Measurements from ENCODE around the gene PLCD4. TPM values are rescaled to one million over a fixed set of nuclear protein-coding genes. Genes with fewer than 3 reads are reported as not detected.

Gene PLCD4
- total RNA-seq, 4 donors from 2014 or later, result 2.6 to 5.8 (median 4.8) TPM

DNA sequence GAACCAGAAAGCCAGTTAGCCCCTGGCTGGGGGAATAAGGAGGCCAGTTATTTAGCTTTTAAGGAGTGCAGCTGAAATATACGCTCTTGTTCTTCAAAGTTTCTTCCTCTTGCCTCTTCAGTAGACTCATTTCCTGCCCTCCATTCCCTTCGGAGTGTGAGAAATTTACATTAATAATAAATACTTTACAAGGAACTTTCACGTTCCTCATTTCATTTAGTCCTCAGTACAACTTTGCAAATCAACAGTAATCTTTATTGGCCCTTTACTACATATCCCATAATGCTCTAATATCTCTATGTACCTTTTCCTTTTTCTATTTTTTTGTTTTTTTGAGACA is 15.6 kb downstream of the PLCD4 start:
- Histone ChIP-seq H3K9me3 (no peaks in the 10 kb centered on the region), H3K4me3 (no peak overlapping the region), H3K36me3 (peaks cover 0 to 39% (median 2%) of the 10 kb centered on the region in 4 donors), H3K27ac (replicated peaks in 1 of 4) (no peak overlapping the region), H3K4me1 (peaks cover 0 to 14% (median 12%) of the 10 kb centered on the region in 4 donors), H3K27me3 (no peaks in the 10 kb centered on the region)
- WGBS, result 60% methylated on average over 3 of the region's 3 CpGs
- TF ChIP-seq EP300 (IDR thresholded peaks at IDR 0.05) (no peak), POLR2AphosphoS5 (IDR thresholded peaks at IDR 0.05) (no peak), POLR2A (IDR thresholded peaks at IDR 0.05; ENCODE audit: low read depth) (no peak)
- TF ChIP-seq, protein P1, sequence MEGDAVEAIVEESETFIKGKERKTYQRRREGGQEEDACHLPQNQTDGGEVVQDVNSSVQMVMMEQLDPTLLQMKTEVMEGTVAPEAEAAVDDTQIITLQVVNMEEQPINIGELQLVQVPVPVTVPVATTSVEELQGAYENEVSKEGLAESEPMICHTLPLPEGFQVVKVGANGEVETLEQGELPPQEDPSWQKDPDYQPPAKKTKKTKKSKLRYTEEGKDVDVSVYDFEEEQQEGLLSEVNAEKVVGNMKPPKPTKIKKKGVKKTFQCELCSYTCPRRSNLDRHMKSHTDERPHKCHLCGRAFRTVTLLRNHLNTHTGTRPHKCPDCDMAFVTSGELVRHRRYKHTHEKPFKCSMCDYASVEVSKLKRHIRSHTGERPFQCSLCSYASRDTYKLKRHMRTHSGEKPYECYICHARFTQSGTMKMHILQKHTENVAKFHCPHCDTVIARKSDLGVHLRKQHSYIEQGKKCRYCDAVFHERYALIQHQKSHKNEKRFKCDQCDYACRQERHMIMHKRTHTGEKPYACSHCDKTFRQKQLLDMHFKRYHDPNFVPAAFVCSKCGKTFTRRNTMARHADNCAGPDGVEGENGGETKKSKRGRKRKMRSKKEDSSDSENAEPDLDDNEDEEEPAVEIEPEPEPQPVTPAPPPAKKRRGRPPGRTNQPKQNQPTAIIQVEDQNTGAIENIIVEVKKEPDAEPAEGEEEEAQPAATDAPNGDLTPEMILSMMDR (IDR thresholded peaks at IDR 0.05), result no peak
- no peak for DNase-seq (ENCODE audit: extremely low spot score)
- intact Hi-C loops (cut with DNase I), result no loop called here

DNA sequence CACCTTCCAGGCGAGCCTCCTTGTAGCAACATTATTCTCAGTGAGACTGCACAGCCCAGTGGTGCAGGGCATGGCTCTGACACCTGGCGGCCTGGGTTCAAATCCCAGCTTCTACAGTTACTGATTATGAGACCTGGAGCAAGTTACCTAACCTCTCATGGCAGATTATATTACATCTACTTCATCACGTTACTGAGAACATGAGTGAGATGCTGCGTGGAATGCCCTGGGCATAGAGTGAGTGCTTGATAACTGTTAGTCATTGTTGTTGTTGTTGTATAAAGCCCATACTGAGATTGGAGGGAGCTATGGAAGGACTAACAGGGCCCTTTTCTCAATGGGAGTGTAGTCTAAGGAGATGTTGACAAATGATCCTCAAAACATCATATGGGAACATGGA is 18.7 kb downstream of the PLCD4 start:
- Histone ChIP-seq H3K9me3 (no peaks in the 10 kb centered on the region), H3K4me1 (peaks cover 1 to 26% (median 21%) of the 10 kb centered on the region in 4 donors), H3K27me3 (no peaks in the 10 kb centered on the region), H3K36me3 (peaks cover 0 to 33% (median 0%) of the 10 kb centered on the region in 4 donors), H3K4me3 (no peak overlapping the region), H3K27ac (replicated peaks in 1 of 4) (no peak overlapping the region)
- intact Hi-C loops (cut with DNase I), result no loop called here
- DNase-seq (ENCODE audit: extremely low spot score), result no peak
- 93% methylated on average over 4 of the region's 4 CpGs for WGBS
- TF ChIP-seq, protein P1 (IDR thresholded peaks at IDR 0.05), result no peak
- no peak for TF ChIP-seq POLR2AphosphoS5 (IDR thresholded peaks at IDR 0.05)
- TF ChIP-seq POLR2A (IDR thresholded peaks at IDR 0.05; ENCODE audit: low read depth), result no peak
- no peak for TF ChIP-seq EP300 (IDR thresholded peaks at IDR 0.05)

DNA sequence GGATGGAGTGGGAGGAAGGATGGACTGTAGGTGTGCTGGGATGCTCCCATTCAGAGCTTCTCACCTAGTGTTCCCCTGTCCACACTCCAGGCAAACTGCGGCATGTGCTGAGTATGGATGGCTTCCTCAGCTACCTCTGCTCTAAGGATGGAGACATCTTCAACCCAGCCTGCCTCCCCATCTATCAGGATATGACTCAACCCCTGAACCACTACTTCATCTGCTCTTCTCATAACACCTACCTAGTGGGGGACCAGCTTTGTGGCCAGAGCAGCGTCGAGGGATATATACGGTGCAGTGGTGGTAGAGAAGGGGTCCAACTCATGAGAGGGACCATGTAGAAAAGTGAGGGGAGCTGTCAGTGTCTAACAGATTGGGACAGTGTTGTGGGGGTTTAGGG is 20.2 kb downstream of the PLCD4 start:
- Histone ChIP-seq H3K27ac (replicated peaks in 1 of 4) (no peak overlapping the region), H3K36me3 (peaks cover 0 to 38% (median 5%) of the 10 kb centered on the region in 4 donors), H3K27me3 (no peaks in the 10 kb centered on the region), H3K4me3 (no peak overlapping the region), H3K9me3 (no peaks in the 10 kb centered on the region), H3K4me1 (peaks cover 3 to 16% (median 11%) of the 10 kb centered on the region in 4 donors)
- WGBS, result 97% methylated on average over 4 of the region's 4 CpGs
- no peak for DNase-seq (ENCODE audit: extremely low spot score)
- TF ChIP-seq POLR2AphosphoS5 (IDR thresholded peaks at IDR 0.05), result no peak
- intact Hi-C loops (cut with DNase I), result no loop called here

DNA sequence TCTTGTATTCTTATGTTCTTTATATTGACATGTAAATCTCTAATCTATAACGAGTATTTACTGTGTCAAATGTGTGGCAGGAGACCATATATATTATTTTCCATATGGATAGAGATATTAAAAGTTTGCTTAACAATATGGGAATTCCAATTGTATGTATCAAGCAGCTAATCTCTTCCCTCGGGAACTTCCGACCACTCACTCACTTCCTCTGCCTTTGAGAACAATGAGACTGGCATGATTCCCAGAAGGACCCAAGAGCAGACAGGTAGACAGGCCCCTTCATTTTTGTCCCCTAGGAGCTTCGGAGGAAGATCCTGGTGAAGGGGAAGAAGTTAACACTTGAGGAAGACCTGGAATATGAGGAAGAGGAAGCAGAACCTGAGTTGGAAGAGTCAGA is 24.1 kb downstream of the PLCD4 start:
- no peaks in the 10 kb centered on the region for H3K9me3 ChIP-seq
- 78% methylated on average over 4 of the region's 4 CpGs for WGBS

DNA sequence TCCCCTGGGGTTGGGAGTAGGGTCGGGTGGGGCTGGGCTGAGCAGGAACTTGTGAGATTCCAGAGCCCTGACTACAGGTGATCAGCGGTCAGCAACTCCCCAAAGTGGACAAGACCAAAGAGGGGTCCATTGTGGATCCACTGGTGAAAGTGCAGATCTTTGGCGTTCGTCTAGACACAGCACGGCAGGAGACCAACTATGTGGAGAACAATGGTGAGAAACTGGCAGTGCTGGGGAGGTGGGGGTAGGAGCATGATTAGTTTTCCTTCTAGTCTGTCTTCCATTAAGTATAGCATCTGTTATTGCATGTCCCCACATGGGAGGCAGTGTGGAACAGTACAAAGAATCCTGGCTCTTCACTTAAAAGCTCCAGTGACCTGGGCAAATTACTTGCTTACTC is 28.0 kb downstream of the PLCD4 start:
- no peak for TF ChIP-seq EP300 (IDR thresholded peaks at IDR 0.05)
- H3K36me3 ChIP-seq, result peaks cover 62 to 85% (median 82%) of the 10 kb centered on the region in 4 donors
- no peak overlapping the region for H3K4me3 ChIP-seq
- intact Hi-C loops (cut with DNase I), result no loop called here
- 96% methylated on average over 5 of the region's 5 CpGs for WGBS
- no peak overlapping the region for H3K27ac ChIP-seq (replicated peaks in 1 of 4)
- no peak for DNase-seq (ENCODE audit: extremely low spot score)
- H3K27me3 ChIP-seq, result no peaks in the 10 kb centered on the region
- peaks cover 3 to 6% (median 6%) of the 10 kb centered on the region in 4 donors for H3K4me1 ChIP-seq
- H3K9me3 ChIP-seq, result no peaks in the 10 kb centered on the region

More for the DNA sequence above, 24.1 kb downstream of the PLCD4 start:
- TF ChIP-seq EP300 (IDR thresholded peaks at IDR 0.05) (no peak), POLR2AphosphoS5 (IDR thresholded peaks at IDR 0.05) (no peak), POLR2A (IDR thresholded peaks at IDR 0.05; ENCODE audit: low read depth) (no peak)
- TF ChIP-seq, protein P1 (IDR thresholded peaks at IDR 0.05), result no peak
- peaks cover 32 to 65% (median 43%) of the 10 kb centered on the region in 4 donors for H3K36me3 ChIP-seq
- H3K27ac ChIP-seq (replicated peaks in 1 of 4), result no peak overlapping the region
- H3K27me3 ChIP-seq, result no peaks in the 10 kb centered on the region
- peaks cover 3 to 12% (median 9%) of the 10 kb centered on the region in 4 donors for H3K4me1 ChIP-seq
- intact Hi-C loops (cut with DNase I), result no loop called here
- no peak overlapping the region for H3K4me3 ChIP-seq
- DNase-seq (ENCODE audit: extremely low spot score), result no peak

DNA sequence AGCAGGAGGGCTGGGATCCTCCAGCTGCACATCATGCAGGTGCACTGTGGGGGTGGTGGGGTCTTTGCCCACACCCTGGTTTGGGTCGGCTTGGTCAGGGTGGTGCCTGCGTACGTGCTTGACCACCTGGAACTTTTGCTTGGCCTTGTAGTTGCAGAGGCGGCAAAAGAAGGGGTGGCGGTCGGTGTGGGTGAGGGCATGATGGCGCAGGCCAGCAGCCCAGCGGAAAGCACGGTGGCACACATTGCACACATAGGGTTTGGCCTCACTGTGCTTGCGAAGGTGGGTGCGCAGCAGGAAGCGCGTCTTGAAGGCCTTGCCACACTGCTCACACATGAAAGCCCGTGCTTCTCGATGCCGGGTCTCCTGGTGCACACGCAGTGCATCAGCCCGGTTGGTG is 30.7 kb downstream of the PLCD4 start:
- Histone ChIP-seq H3K4me1 (no peaks in the 10 kb centered on the region), H3K27ac (replicated peaks in 1 of 4) (no peak overlapping the region), H3K27me3 (no peaks in the 10 kb centered on the region), H3K9me3 (no peaks in the 10 kb centered on the region), H3K36me3 (peaks cover 78 to 99% (median 98%) of the 10 kb centered on the region in 4 donors), H3K4me3 (no peak overlapping the region)
- no peak for DNase-seq (ENCODE audit: extremely low spot score)
- WGBS, result 97% methylated on average over 18 of the region's 18 CpGs
- intact Hi-C loops (cut with DNase I), result no loop called here
- no peak for TF ChIP-seq POLR2AphosphoS5 (IDR thresholded peaks at IDR 0.05)
- no peak for TF ChIP-seq EP300 (IDR thresholded peaks at IDR 0.05)
- TF ChIP-seq POLR2A (IDR thresholded peaks at IDR 0.05; ENCODE audit: low read depth), result no peak
- TF ChIP-seq, protein P1 (IDR thresholded peaks at IDR 0.05), result no peak
